Breast epithelium (tissue), 3 donors: ENCODE measurements around the gene TNFAIP8L1.

Source experiments
- CTCF ChIP-seq, 3 donors: fragments of 450-650 bp; IDR thresholded peaks; one replicate each; pipeline ENCODE4 v1.5.1; 2016 to 2017; ENCODE audit warnings: antibody characterized with exemption in 3 of 3, mild to moderate bottlenecking in 3 of 3, moderate library complexity in 3 of 3
- POLR2AphosphoS5 ChIP-seq, 3 donors: sonication (generic); formaldehyde crosslinking; IDR thresholded peaks; one replicate each; pipeline ENCODE4 v1.6.1; 2017; ENCODE audit warnings: antibody characterized with exemption in 3 of 3

GRCh38 chr19:4593409-4593851, 45.9 kb upstream of the TNFAIP8L1 start:
- TF ChIP-seq POLR2AphosphoS5 (IDR thresholded peaks at IDR 0.05) (no peak), CTCF (IDR thresholded peaks at IDR 0.05) (no peak)
